ENCODE data around the gene FAM25A. TPM values are rescaled to one million over a fixed set of nuclear protein-coding genes. Genes with fewer than 3 reads are reported as not detected.
"Not testable (repeated sequence)": the region's sequence is repeated elsewhere in the genome, so short reads cannot be mapped to it uniquely, and the experiment has no call there.

FAM25A gene
- total RNA-seq, 1 experiment from 2014 or later: 2.7 TPM

- Histone ChIP-seq H3K27ac (ENCODE audit: low read depth, low read length) (no peak overlapping the region), H4K20me1 (ENCODE audit: insufficient read depth) (no peaks in the 10 kb centered on the region), H3K4me1 (ENCODE audit: control insufficient read depth in 1 of 2, insufficient read depth in 2 of 2, low read length in 2 of 2) (no peaks in the 10 kb centered on the region), H3K27me3 (ENCODE audit: insufficient read depth, low read length) (no peaks in the 10 kb centered on the region), H2AFZ (ENCODE audit: low read depth, low read length, poor library complexity, severe bottlenecking) (no peak overlapping the region), H3K79me2 (ENCODE audit: insufficient read depth, low read length) (no peaks in the 10 kb centered on the region), H3K9me2 (ENCODE audit: insufficient read depth) (no peaks in the 10 kb centered on the region), H3K9ac (ENCODE audit: low read length) (no peak overlapping the region), H3K36me3 (ENCODE audit: control insufficient read depth in 1 of 2, insufficient read depth in 2 of 2, low read length in 2 of 2) (no peaks in the 10 kb centered on the region), H3K9me3 (ENCODE audit: control insufficient read depth in 1 of 2, insufficient read depth in 1 of 2, low read depth in 1 of 2, low read length in 2 of 2) (no peaks in the 10 kb centered on the region), H3K4me2 (ENCODE audit: low read length) (no peak overlapping the region), H3K4me3 (replicated peaks in 1 of 2; ENCODE audit: low read depth in 1 of 2, low read length in 2 of 2) (no peak overlapping the region)
- POLR2A ChIA-PET: no interaction called here
- RAD21 ChIA-PET (ENCODE audit: low non-redundant PET in 1 of 2, low total read pairs in 2 of 2, uncharacterized antibody in 2 of 2, unreplicated experiment in 2 of 2): no interaction called here
- ATAC-seq (no peak), DNase-seq (ENCODE audit: low read depth, low spot score) (no peak)
- TF ChIP-seq MAX (IDR thresholded peaks at IDR 0.05) (no peak), ZBTB33 (IDR thresholded peaks at IDR 0.05; ENCODE audit: extremely low read depth, insufficient replicate concordance, low read length) (no peak), TCF7L2 (IDR thresholded peaks at IDR 0.05; ENCODE audit: borderline replicate concordance, extremely low read depth, insufficient read depth, insufficient read length) (no peak), POLR2AphosphoS5 (IDR thresholded peaks at IDR 0.05; ENCODE audit: low read depth, low read length) (no peak), CEBPB (IDR thresholded peaks at IDR 0.05; ENCODE audit: low read depth) (no peak), EGR1 (IDR thresholded peaks at IDR 0.05; ENCODE audit: low read depth) (no peak), ELF1 (IDR thresholded peaks at IDR 0.05; ENCODE audit: borderline replicate concordance, low read depth) (no peak), JUND (IDR thresholded peaks at IDR 0.05) (no peak), CBX3 (IDR thresholded peaks at IDR 0.05; ENCODE audit: low read depth) (no peak)
- BruUV-seq (replicated peaks): no TSS peak
- CTCF ChIA-PET: no interaction called here
- intact Hi-C loops (cut with micrococcal nuclease): no loop called here
These were observed 27.2 kb upstream of the FAM25A start for GRCh38 chr10:86992929-86993328.

GRCh38 chr10:86999802-87000403, 20.2 kb upstream of the FAM25A start:
- H3K36me3 ChIP-seq (ENCODE audit: control insufficient read depth in 1 of 2, insufficient read depth in 2 of 2, low read length in 2 of 2); BruUV-seq (replicated peaks); H3K4me1 ChIP-seq (ENCODE audit: control insufficient read depth in 1 of 2, insufficient read depth in 2 of 2, low read length in 2 of 2); H3K27ac ChIP-seq (ENCODE audit: low read depth, low read length); H3K9me2 ChIP-seq (ENCODE audit: insufficient read depth); H4K20me1 ChIP-seq (ENCODE audit: insufficient read depth); intact Hi-C loops (cut with micrococcal nuclease); H3K9me3 ChIP-seq (ENCODE audit: control insufficient read depth in 1 of 2, insufficient read depth in 1 of 2, low read depth in 1 of 2, low read length in 2 of 2); H3K9ac ChIP-seq (ENCODE audit: low read length); H2AFZ ChIP-seq (ENCODE audit: low read depth, low read length, poor library complexity, severe bottlenecking); DNase-seq (ENCODE audit: low read depth, low spot score); CTCF ChIA-PET; H3K27me3 ChIP-seq (ENCODE audit: insufficient read depth, low read length); H3K4me2 ChIP-seq (ENCODE audit: low read length); H3K79me2 ChIP-seq (ENCODE audit: insufficient read depth, low read length); H3K4me3 ChIP-seq (replicated peaks in 1 of 2; ENCODE audit: low read depth in 1 of 2, low read length in 2 of 2); RAD21 ChIA-PET (ENCODE audit: low non-redundant PET in 1 of 2, low total read pairs in 2 of 2, uncharacterized antibody in 2 of 2, unreplicated experiment in 2 of 2); POLR2A ChIA-PET; ATAC-seq: not testable (repeated sequence)

Measured in HCT116 (cell line).